IPS-18a (cell line): Measurements from ENCODE around the gene NDUFS3.

Experiments used
- H3K27ac ChIP-seq: one replicate; pipeline ENCODE4 v1.5.1; 2013; ENCODE audit warnings: low read length
- H3K27me3 ChIP-seq: one replicate; pipeline ENCODE4 v1.6.1; 2013; ENCODE audit warnings: mild to moderate bottlenecking, low read length; ENCODE audit not compliant: control insufficient read depth, insufficient read depth
- H3K36me3 ChIP-seq: one replicate; pipeline ENCODE4 v1.6.1; 2013; ENCODE audit warnings: low read depth, low read length; ENCODE audit not compliant: control insufficient read depth
- H3K4me1 ChIP-seq: one replicate; pipeline ENCODE4 v1.6.1; 2013; ENCODE audit warnings: low read depth, low read length; ENCODE audit not compliant: control insufficient read depth
- H3K4me3 ChIP-seq: one replicate; pipeline ENCODE4 v1.5.1; 2013; ENCODE audit warnings: low read length
- H3K9ac ChIP-seq: one replicate; pipeline ENCODE4 v1.6.1; 2013; ENCODE audit warnings: mild to moderate bottlenecking, low read length, moderate library complexity
- H3K9me3 ChIP-seq: one replicate; pipeline ENCODE4 v1.6.1; 2013; ENCODE audit warnings: low read depth, low read length; ENCODE audit not compliant: control insufficient read depth

Gene NDUFS3

GRCh38 chr11:47593934-47594855 is 15.3 kb downstream of the NDUFS3 start, which contains the start of gene C1QTNF4:
C1QTNF4 (minus strand) TSS chr11:47594411; CDS start chr11:47590810, 3,601 bp downstream.
- peaks cover 41% of the 10 kb centered on the region for H3K27me3 ChIP-seq
- H3K36me3 ChIP-seq, result no peaks in the 10 kb centered on the region
- H3K27ac ChIP-seq, result no peak within 1 kb of the TSS
- H3K9me3 ChIP-seq, result no peaks in the 10 kb centered on the region
- H3K4me3 ChIP-seq, result peak within 1 kb of the TSS; percentile 81
- peak within 1 kb of the TSS; percentile 18 for H3K9ac ChIP-seq
- H3K4me1 ChIP-seq, result peaks cover 3% of the 10 kb centered on the region

- no peaks in the 10 kb centered on the region for H3K9me3 ChIP-seq
- H3K36me3 ChIP-seq, result no peaks in the 10 kb centered on the region
- no peak overlapping the region for H3K27ac ChIP-seq
- peaks cover 3% of the 10 kb centered on the region for H3K4me1 ChIP-seq
- H3K4me3 ChIP-seq, result peak overlapping the region; percentile 81
- peaks cover 41% of the 10 kb centered on the region for H3K27me3 ChIP-seq
- no peak overlapping the region for H3K9ac ChIP-seq
These were observed 16.2 kb downstream of the NDUFS3 start for GRCh38 chr11:47595029-47595428.

- H3K36me3 ChIP-seq, result no peaks in the 10 kb centered on the region
- H3K9ac ChIP-seq, result no peak overlapping the region
- no peaks in the 10 kb centered on the region for H3K9me3 ChIP-seq
- peaks cover 3% of the 10 kb centered on the region for H3K4me1 ChIP-seq
- H3K4me3 ChIP-seq, result no peak overlapping the region
- peaks cover 41% of the 10 kb centered on the region for H3K27me3 ChIP-seq
- H3K27ac ChIP-seq, result no peak overlapping the region
These were observed 17.1 kb downstream of the NDUFS3 start for GRCh38 chr11:47595967-47596366.

- Histone ChIP-seq H3K27ac (no peak overlapping the region), H3K9me3 (no peaks in the 10 kb centered on the region), H3K27me3 (peaks cover 11% of the 10 kb centered on the region), H3K9ac (no peak overlapping the region), H3K36me3 (no peaks in the 10 kb centered on the region), H3K4me1 (no peaks in the 10 kb centered on the region), H3K4me3 (no peak overlapping the region)
These were observed 21.0 kb downstream of the NDUFS3 start for GRCh38 chr11:47599902-47600301.

DNA sequence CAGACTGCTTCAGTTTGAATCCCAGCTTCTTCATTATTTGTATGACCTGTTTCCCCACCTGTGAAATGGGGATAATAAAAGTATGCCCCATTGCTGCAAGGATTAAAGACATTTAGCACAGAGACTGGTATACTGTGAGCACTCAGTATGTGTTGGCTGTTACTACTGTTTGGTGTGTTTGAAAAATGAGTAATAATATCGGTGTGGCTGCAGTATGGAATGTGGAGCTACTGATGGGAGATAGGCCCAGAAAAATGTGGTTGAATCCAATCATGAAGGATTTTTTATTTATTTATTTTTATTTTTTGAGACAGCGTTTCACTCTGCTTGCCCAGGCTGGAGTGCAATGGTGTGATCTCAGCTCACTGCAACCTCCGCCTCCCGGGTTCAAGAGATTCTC is 24.4 kb downstream of the NDUFS3 start:
- no peak overlapping the region for H3K27ac ChIP-seq
- no peaks in the 10 kb centered on the region for H3K4me1 ChIP-seq
- H3K36me3 ChIP-seq, result no peaks in the 10 kb centered on the region
- no peak overlapping the region for H3K9ac ChIP-seq
- no peaks in the 10 kb centered on the region for H3K9me3 ChIP-seq
- no peak overlapping the region for H3K4me3 ChIP-seq
- no peaks in the 10 kb centered on the region for H3K27me3 ChIP-seq

DNA sequence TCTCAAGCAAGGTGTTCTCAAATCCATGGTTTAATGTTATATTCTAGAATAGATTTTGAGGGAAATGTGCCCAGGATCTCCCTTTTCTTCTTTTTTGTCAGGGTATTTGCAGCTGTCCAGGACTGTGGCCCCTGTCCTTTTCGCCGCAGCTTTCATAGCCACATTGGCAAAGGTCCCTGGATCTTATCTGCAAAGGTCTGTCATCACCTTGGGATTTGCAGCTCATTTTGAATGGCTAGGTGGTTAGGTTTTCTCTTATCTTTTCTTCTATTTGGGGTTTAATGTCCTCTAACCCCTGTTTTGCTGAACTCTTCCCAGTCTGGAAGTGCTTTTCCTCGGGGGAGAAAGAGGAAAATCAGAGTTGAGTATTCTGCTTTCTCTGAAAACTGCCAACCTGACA is 27.0 kb downstream of the NDUFS3 start:
- Histone ChIP-seq H3K27ac (no peak overlapping the region), H3K27me3 (no peaks in the 10 kb centered on the region), H3K4me3 (no peak overlapping the region), H3K9ac (no peak overlapping the region), H3K9me3 (no peaks in the 10 kb centered on the region), H3K36me3 (no peaks in the 10 kb centered on the region), H3K4me1 (no peaks in the 10 kb centered on the region)

- Histone ChIP-seq H3K27ac (no peak overlapping the region), H3K27me3 (no peaks in the 10 kb centered on the region), H3K4me3 (no peak overlapping the region), H3K9ac (no peak overlapping the region), H3K36me3 (no peaks in the 10 kb centered on the region), H3K9me3 (no peaks in the 10 kb centered on the region), H3K4me1 (no peaks in the 10 kb centered on the region)
These were observed 27.9 kb downstream of the NDUFS3 start for GRCh38 chr11:47606731-47607130.

GRCh38 chr11:47607380-47607779 is 28.5 kb downstream of the NDUFS3 start:
- no peaks in the 10 kb centered on the region for H3K36me3 ChIP-seq
- no peaks in the 10 kb centered on the region for H3K27me3 ChIP-seq
- no peak overlapping the region for H3K4me3 ChIP-seq
- no peak overlapping the region for H3K9ac ChIP-seq
- H3K4me1 ChIP-seq, result no peaks in the 10 kb centered on the region
- H3K27ac ChIP-seq, result no peak overlapping the region
- no peaks in the 10 kb centered on the region for H3K9me3 ChIP-seq

GRCh38 chr11:47609675-47610074 is 30.8 kb downstream of the NDUFS3 start:
- Histone ChIP-seq H3K9ac (no peak overlapping the region), H3K4me1 (no peaks in the 10 kb centered on the region), H3K4me3 (no peak overlapping the region), H3K27me3 (no peaks in the 10 kb centered on the region), H3K9me3 (no peaks in the 10 kb centered on the region), H3K27ac (no peak overlapping the region), H3K36me3 (no peaks in the 10 kb centered on the region)

DNA sequence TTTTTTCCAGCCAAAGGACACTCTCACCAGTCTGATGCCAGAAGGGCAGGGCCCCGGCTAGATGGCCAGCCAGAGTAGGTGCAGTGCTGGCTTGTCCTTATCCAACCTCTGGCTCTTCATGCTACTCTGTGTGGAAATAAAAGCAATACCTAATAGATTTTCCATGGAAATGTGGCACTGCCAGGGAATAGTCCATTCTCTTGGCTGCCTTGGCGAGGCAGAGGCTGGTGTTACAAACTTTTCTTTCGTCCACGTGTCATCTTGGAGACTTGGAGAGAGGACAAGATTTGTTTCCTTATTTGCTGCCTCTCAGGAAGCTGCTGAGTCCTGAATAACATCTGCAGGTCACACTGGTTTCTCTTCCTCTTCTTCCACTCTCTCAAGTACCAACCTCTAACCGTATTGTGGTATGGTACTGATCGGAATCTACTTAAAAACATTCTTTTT is 32.5 kb downstream of the NDUFS3 start:
- H3K4me1 ChIP-seq, result no peaks in the 10 kb centered on the region
- H3K9ac ChIP-seq, result no peak overlapping the region
- no peak overlapping the region for H3K4me3 ChIP-seq
- H3K9me3 ChIP-seq, result no peaks in the 10 kb centered on the region
- H3K27ac ChIP-seq, result no peak overlapping the region
- H3K36me3 ChIP-seq, result no peaks in the 10 kb centered on the region
- H3K27me3 ChIP-seq, result no peaks in the 10 kb centered on the region

GRCh38 chr11:47615249-47615648 is 36.4 kb downstream of the NDUFS3 start:
- Histone ChIP-seq H3K27ac (no peak overlapping the region), H3K9me3 (no peaks in the 10 kb centered on the region), H3K4me3 (no peak overlapping the region), H3K4me1 (no peaks in the 10 kb centered on the region), H3K9ac (no peak overlapping the region), H3K27me3 (no peaks in the 10 kb centered on the region), H3K36me3 (peaks cover 16% of the 10 kb centered on the region)
